K562 (cell line): ENCODE measurements around the gene FGF11. TPM values are rescaled to one million over a fixed set of nuclear protein-coding genes. Genes with fewer than 3 reads are reported as not detected.

Experiments
- EHMT2 ChIP-seq: fragments of 450-650 bp; IDR thresholded peaks from 2 replicates; pipeline ENCODE4 v1.6.1; 2018; ENCODE audit warnings: antibody characterized with exemption
- ERF ChIP-seq: fragments of 450-650 bp; formaldehyde crosslinking; IDR thresholded peaks from 2 replicates; pipeline ENCODE4 v1.4.0; 2020; ENCODE audit warnings: mild to moderate bottlenecking, mixed read lengths
- MCM5 ChIP-seq: fragments of 450-650 bp; IDR thresholded peaks from 2 replicates; pipeline ENCODE4 v1.6.1; 2016; ENCODE audit warnings: low read depth
- POLR2H ChIP-seq: IDR thresholded peaks from 2 replicates; pipeline ENCODE4 v1.6.1; 2016; ENCODE audit warnings: missing genetic modification characterization, low read depth, mild to moderate bottlenecking, control low read depth, missing compliant biosample characterization, moderate library complexity
- RBM15 ChIP-seq: fragments of 200-400 bp; formaldehyde crosslinking; IDR thresholded peaks from 2 replicates; pipeline ENCODE4 v1.6.1; 2018; ENCODE audit warnings: mild to moderate bottlenecking, low read length, moderate library complexity; ENCODE audit not compliant: insufficient read depth
- SOX6 ChIP-seq: fragments of 450-650 bp; IDR thresholded peaks from 2 replicates; pipeline ENCODE4 v1.6.1; 2014; ENCODE audit warnings: mild to moderate bottlenecking
- TGIF2 ChIP-seq: sonication (generic); formaldehyde crosslinking; IDR thresholded peaks from 2 replicates; pipeline ENCODE4 v1.8.1; 2022; ENCODE audit warnings: mild to moderate bottlenecking, missing genetic modification reagents, moderate library complexity
- TSC22D4 ChIP-seq: fragments of 450-650 bp; IDR thresholded peaks from 2 replicates; pipeline ENCODE4 v1.6.1; 2016; ENCODE audit warnings: missing genetic modification characterization, missing biosample characterization, control low read depth
- XRCC5 ChIP-seq: fragments of 200-400 bp; formaldehyde crosslinking; IDR thresholded peaks from 2 replicates; pipeline ENCODE4 v1.6.1; 2017; ENCODE audit warnings: low read depth, mild to moderate bottlenecking, low read length
- ZBTB7A ChIP-seq: IDR thresholded peaks from 2 replicates; pipeline ENCODE4 v1.6.1; 2011; ENCODE audit warnings: low read depth, mild to moderate bottlenecking, low read length, moderate library complexity, borderline replicate concordance; ENCODE audit not compliant: control insufficient read depth
- ZNF197 ChIP-seq: fragments of 200-800 bp; sonication (Bioruptor generic); IDR thresholded peaks from 2 replicates; pipeline ENCODE4 v1.6.1; 2016; ENCODE audit warnings: low read depth, missing genetic modification characterization, missing compliant biosample characterization
- ZNF217 ChIP-seq: sonication (generic); formaldehyde crosslinking; IDR thresholded peaks from 2 replicates; pipeline ENCODE4 v1.8.0; 2022; ENCODE audit warnings: mild to moderate bottlenecking, missing genetic modification reagents
- ZNF253 ChIP-seq: fragments of 250-450 bp; sonication (Bioruptor Pico); conservative IDR thresholded peaks from 2 replicates; pipeline ENCODE4 v1.6.1; 2021; ENCODE audit warnings: mild to moderate bottlenecking
- polyA plus RNA-seq, 8 experiments: library from polyadenylated mRNA; depleted of rRNA in 4 of 8; stranded (reverse) in 5 of 8; unstranded in 3 of 8; fragments of >200 nt; fragmentation: Nextera tagmentation in 2 of 8; fragmentation: Illumina TruSeq in 1 of 8; extraction: Ambion mirVana in 2 of 8; extraction: Trizol in 1 of 8; gene quantifications; 2 replicates each; pipeline versions ENCODE4 v1.2.1 to v1.2.3, GENCODE V29; 2011 to 2014; ENCODE audit warnings: inconsistent platforms in 1 of 8, missing spikeins in 1 of 8
- total RNA-seq, 7 experiments: library from RNA; depleted of rRNA in 6 of 7; stranded (reverse); fragments of >200 nt in 6 of 7; fragmentation: Illumina TruSeq in 2 of 7; extraction: Trizol in 2 of 7; gene quantifications; 2 replicates each; pipeline versions ENCODE4 v1.2.1 to v1.2.3, GENCODE V29; 2011 to 2021; ENCODE audit warnings: low replicate concordance in 1 of 7
- TF ChIP-seq, protein P1 (sequence below): fragments of 250-450 bp; sonication (Bioruptor Pico); IDR thresholded peaks from 2 replicates; pipeline ENCODE4 v1.4.0; 2020; ENCODE audit warnings: mild to moderate bottlenecking, moderate library complexity
- TF ChIP-seq, protein P2 (sequence below): fragments of 250-450 bp; sonication (Bioruptor Pico); IDR thresholded peaks from 2 replicates; pipeline ENCODE4 v1.4.0; 2020; ENCODE audit warnings: mild to moderate bottlenecking, moderate library complexity, borderline replicate concordance
- TF ChIP-seq, protein P3 (sequence below): sonication (generic); formaldehyde crosslinking; IDR thresholded peaks from 2 replicates; pipeline ENCODE4 v1.8.0; 2022; ENCODE audit warnings: mild to moderate bottlenecking, missing genetic modification reagents
- TF ChIP-seq, protein P4 (sequence below): sonication (generic); formaldehyde crosslinking; IDR thresholded peaks from 2 replicates; pipeline ENCODE4 v1.8.1; 2023; ENCODE audit warnings: mild to moderate bottlenecking, missing genetic modification reagents

Gene FGF11
- total and polyA plus RNA-seq, 9 of the 15 experiments (the other 6 are each of a cell fraction or from before 2014, with no cell fraction given), result 1.2 to 7.5 (median 3.0) TPM

DNA sequence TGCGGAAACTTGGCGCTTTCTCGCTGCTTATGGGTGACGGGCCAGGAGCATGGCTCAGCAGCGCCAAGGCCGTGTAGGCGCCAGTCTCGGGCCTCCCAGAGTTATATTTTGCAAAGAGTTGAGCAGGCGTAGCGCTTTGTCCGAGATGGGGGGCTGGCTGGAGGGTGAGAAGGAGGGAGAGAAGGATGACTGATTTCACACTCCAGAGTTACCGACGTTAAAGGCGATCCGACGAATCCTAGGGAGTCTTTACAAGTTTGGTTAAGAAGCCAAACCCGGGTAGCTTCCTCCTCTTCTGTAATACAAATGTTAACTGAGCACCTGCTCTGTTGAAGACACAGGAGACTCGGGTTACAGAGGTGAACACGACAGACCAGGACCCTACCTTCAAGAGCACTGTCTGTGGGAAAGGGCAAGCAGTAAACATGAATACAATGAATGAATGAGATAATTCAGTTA is 45.6 kb downstream of the FGF11 start (continued):
- TF ChIP-seq, protein P1, sequence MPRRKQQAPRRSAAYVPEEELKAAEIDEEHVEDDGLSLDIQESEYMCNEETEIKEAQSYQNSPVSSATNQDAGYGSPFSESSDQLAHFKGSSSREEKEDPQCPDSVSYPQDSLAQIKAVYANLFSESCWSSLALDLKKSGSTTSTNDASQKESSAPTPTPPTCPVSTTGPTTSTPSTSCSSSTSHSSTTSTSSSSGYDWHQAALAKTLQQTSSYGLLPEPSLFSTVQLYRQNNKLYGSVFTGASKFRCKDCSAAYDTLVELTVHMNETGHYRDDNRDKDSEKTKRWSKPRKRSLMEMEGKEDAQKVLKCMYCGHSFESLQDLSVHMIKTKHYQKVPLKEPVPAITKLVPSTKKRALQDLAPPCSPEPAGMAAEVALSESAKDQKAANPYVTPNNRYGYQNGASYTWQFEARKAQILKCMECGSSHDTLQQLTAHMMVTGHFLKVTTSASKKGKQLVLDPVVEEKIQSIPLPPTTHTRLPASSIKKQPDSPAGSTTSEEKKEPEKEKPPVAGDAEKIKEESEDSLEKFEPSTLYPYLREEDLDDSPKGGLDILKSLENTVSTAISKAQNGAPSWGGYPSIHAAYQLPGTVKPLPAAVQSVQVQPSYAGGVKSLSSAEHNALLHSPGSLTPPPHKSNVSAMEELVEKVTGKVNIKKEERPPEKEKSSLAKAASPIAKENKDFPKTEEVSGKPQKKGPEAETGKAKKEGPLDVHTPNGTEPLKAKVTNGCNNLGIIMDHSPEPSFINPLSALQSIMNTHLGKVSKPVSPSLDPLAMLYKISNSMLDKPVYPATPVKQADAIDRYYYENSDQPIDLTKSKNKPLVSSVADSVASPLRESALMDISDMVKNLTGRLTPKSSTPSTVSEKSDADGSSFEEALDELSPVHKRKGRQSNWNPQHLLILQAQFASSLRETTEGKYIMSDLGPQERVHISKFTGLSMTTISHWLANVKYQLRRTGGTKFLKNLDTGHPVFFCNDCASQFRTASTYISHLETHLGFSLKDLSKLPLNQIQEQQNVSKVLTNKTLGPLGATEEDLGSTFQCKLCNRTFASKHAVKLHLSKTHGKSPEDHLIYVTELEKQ (CRISPR knock-in tag), result no peak
- TF ChIP-seq ERF (CRISPR knock-in tag), result no peak
- no peak for TF ChIP-seq POLR2H (tag)
- no peak for TF ChIP-seq EHMT2
- no peak for TF ChIP-seq ZNF197 (CRISPR knock-in tag)
- no peak for TF ChIP-seq TSC22D4 (tag)
- TF ChIP-seq, protein P2, sequence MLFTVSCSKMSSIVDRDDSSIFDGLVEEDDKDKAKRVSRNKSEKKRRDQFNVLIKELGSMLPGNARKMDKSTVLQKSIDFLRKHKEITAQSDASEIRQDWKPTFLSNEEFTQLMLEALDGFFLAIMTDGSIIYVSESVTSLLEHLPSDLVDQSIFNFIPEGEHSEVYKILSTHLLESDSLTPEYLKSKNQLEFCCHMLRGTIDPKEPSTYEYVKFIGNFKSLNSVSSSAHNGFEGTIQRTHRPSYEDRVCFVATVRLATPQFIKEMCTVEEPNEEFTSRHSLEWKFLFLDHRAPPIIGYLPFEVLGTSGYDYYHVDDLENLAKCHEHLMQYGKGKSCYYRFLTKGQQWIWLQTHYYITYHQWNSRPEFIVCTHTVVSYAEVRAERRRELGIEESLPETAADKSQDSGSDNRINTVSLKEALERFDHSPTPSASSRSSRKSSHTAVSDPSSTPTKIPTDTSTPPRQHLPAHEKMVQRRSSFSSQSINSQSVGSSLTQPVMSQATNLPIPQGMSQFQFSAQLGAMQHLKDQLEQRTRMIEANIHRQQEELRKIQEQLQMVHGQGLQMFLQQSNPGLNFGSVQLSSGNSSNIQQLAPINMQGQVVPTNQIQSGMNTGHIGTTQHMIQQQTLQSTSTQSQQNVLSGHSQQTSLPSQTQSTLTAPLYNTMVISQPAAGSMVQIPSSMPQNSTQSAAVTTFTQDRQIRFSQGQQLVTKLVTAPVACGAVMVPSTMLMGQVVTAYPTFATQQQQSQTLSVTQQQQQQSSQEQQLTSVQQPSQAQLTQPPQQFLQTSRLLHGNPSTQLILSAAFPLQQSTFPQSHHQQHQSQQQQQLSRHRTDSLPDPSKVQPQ (CRISPR knock-in tag), result no peak
- TF ChIP-seq XRCC5, result no peak
- TF ChIP-seq, protein P3, sequence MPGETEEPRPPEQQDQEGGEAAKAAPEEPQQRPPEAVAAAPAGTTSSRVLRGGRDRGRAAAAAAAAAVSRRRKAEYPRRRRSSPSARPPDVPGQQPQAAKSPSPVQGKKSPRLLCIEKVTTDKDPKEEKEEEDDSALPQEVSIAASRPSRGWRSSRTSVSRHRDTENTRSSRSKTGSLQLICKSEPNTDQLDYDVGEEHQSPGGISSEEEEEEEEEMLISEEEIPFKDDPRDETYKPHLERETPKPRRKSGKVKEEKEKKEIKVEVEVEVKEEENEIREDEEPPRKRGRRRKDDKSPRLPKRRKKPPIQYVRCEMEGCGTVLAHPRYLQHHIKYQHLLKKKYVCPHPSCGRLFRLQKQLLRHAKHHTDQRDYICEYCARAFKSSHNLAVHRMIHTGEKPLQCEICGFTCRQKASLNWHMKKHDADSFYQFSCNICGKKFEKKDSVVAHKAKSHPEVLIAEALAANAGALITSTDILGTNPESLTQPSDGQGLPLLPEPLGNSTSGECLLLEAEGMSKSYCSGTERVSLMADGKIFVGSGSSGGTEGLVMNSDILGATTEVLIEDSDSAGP (CRISPR knock-in tag), result no peak
- 0 out of 2 replicates have a peak, but pooled peaks have one; percentile 62 for TF ChIP-seq TGIF2
- TF ChIP-seq RBM15, result no peak
- TF ChIP-seq MCM5, result no peak
- TF ChIP-seq ZBTB7A, result no peak
- 0 out of 2 replicates have a peak, but pooled peaks have one; percentile 23 for TF ChIP-seq SOX6
- TF ChIP-seq ZNF217 (CRISPR knock-in tag), result no peak
- no peak for TF ChIP-seq ZNF253
- TF ChIP-seq, protein P4, sequence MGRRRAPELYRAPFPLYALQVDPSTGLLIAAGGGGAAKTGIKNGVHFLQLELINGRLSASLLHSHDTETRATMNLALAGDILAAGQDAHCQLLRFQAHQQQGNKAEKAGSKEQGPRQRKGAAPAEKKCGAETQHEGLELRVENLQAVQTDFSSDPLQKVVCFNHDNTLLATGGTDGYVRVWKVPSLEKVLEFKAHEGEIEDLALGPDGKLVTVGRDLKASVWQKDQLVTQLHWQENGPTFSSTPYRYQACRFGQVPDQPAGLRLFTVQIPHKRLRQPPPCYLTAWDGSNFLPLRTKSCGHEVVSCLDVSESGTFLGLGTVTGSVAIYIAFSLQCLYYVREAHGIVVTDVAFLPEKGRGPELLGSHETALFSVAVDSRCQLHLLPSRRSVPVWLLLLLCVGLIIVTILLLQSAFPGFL, result 0 out of 2 replicates have a peak, but pooled peaks have one; percentile 91
